ENCODE data around the gene CTCF.

The CTCF gene

GRCh38 chr16:67540756-67541155 lies 21.6 kb upstream of the CTCF start:
- no peak for DNase-seq
- no peaks in the 10 kb centered on the region for H3K9me3 Mint-ChIP-seq
- no peak overlapping the region for H3K4me3 Mint-ChIP-seq
- H3K36me3 Mint-ChIP-seq (ENCODE audit: low read depth), result peaks cover 29% of the 10 kb centered on the region
- peaks cover 50% of the 10 kb centered on the region for H3K27me3 Mint-ChIP-seq (ENCODE audit: low read depth, poor library complexity)
- no peak for TF ChIP-seq CTCF (IDR thresholded peaks at IDR 0.05)
- peaks cover 20% of the 10 kb centered on the region for H3K4me1 Mint-ChIP-seq
- no peak overlapping the region for H3K27ac Mint-ChIP-seq

GRCh38 chr16:67541391-67542263 lies 20.7 kb upstream of the CTCF start:
- Mint-ChIP-seq H3K36me3 (ENCODE audit: low read depth) (peaks cover 29% of the 10 kb centered on the region), H3K27ac (no peak overlapping the region), H3K27me3 (ENCODE audit: low read depth, poor library complexity) (peaks cover 41% of the 10 kb centered on the region), H3K4me3 (no peak overlapping the region), H3K4me1 (peaks cover 15% of the 10 kb centered on the region), H3K9me3 (no peaks in the 10 kb centered on the region)
- TF ChIP-seq CTCF (IDR thresholded peaks at IDR 0.05), result no peak
- no peak for DNase-seq

GRCh38 chr16:67542464-67542863 lies 19.9 kb upstream of the CTCF start:
- no peak overlapping the region for H3K27ac Mint-ChIP-seq
- H3K27me3 Mint-ChIP-seq (ENCODE audit: low read depth, poor library complexity), result peaks cover 33% of the 10 kb centered on the region
- TF ChIP-seq CTCF (IDR thresholded peaks at IDR 0.05), result no peak
- H3K36me3 Mint-ChIP-seq (ENCODE audit: low read depth), result peaks cover 29% of the 10 kb centered on the region
- no peaks in the 10 kb centered on the region for H3K9me3 Mint-ChIP-seq
- H3K4me3 Mint-ChIP-seq, result no peak overlapping the region
- DNase-seq, result no peak
- peaks cover 13% of the 10 kb centered on the region for H3K4me1 Mint-ChIP-seq

GRCh38 chr16:67543036-67543435 lies 19.3 kb upstream of the CTCF start:
- no peaks in the 10 kb centered on the region for H3K9me3 Mint-ChIP-seq
- DNase-seq, result no peak
- H3K27me3 Mint-ChIP-seq (ENCODE audit: low read depth, poor library complexity), result peaks cover 31% of the 10 kb centered on the region
- no peak overlapping the region for H3K4me3 Mint-ChIP-seq
- H3K27ac Mint-ChIP-seq, result no peak overlapping the region
- peaks cover 29% of the 10 kb centered on the region for H3K36me3 Mint-ChIP-seq (ENCODE audit: low read depth)
- no peak for TF ChIP-seq CTCF (IDR thresholded peaks at IDR 0.05)
- peaks cover 16% of the 10 kb centered on the region for H3K4me1 Mint-ChIP-seq

GRCh38 chr16:67543582-67543981 lies 18.7 kb upstream of the CTCF start:
- DNase-seq, result no peak
- Mint-ChIP-seq H3K27ac (no peak overlapping the region), H3K9me3 (no peaks in the 10 kb centered on the region), H3K4me1 (peaks cover 16% of the 10 kb centered on the region), H3K36me3 (ENCODE audit: low read depth) (peaks cover 29% of the 10 kb centered on the region), H3K27me3 (ENCODE audit: low read depth, poor library complexity) (peaks cover 26% of the 10 kb centered on the region), H3K4me3 (no peak overlapping the region)
- TF ChIP-seq CTCF (IDR thresholded peaks at IDR 0.05), result no peak

- Mint-ChIP-seq H3K4me1 (peaks cover 11% of the 10 kb centered on the region), H3K27ac (no peak overlapping the region), H3K36me3 (ENCODE audit: low read depth) (peaks cover 26% of the 10 kb centered on the region), H3K27me3 (ENCODE audit: low read depth, poor library complexity) (peaks cover 18% of the 10 kb centered on the region), H3K4me3 (no peak overlapping the region), H3K9me3 (no peaks in the 10 kb centered on the region)
- DNase-seq, result no peak
- no peak for TF ChIP-seq CTCF (IDR thresholded peaks at IDR 0.05)
Measured at GRCh38 chr16:67544329-67544841, 17.9 kb upstream of the CTCF start.

Measured in nephron progenitor cell (in vitro differentiated cells).